A673 (cell line): Measurements from ENCODE around the gene INHA.

Experiments
- CTCF ChIP-seq: fragments of 300-800, 200-600 bp; sonication (generic); conservative IDR thresholded peaks from 2 replicates; pipeline ENCODE4 v1.5.1; 2017; ENCODE audit warnings: low read depth, mild to moderate bottlenecking, antibody characterized with exemption, low read length, moderate library complexity, mixed read lengths
- EZH2 ChIP-seq: fragments of 200-600 bp; sonication (generic); IDR thresholded peaks from 2 replicates; pipeline ENCODE4 v1.6.1; 2017; ENCODE audit warnings: borderline replicate concordance, low read depth, mild to moderate bottlenecking, mixed read lengths, antibody characterized with exemption, low read length; ENCODE audit not compliant: poor library complexity, severe bottlenecking

- no peak for TF ChIP-seq CTCF
- TF ChIP-seq EZH2 = no peak
These were observed 35.8 kb downstream of the INHA start for GRCh38 chr2:219607931-219608330.
